Spleen (tissue), 11 donors: ENCODE measurements around the gene CHN1. TPM values are rescaled to one million over a fixed set of nuclear protein-coding genes. Genes with fewer than 3 reads are reported as not detected.

ENCODE experiments used
- DNase-seq: peaks from one replicate; pipeline ENCODE4 v3.0.0-alpha.2; 2020
- H3K27ac ChIP-seq, 8 donors: fragments of 200-600 bp; sonication (generic) in 7 of 8; 1 replicate in 4 of 8; 2 replicates in 4 of 8; pipeline versions ENCODE4 v1.5.0 to v1.8.0; 2016 to 2021; ENCODE audit warnings: inconsistent platforms in 4 of 8, mild to moderate bottlenecking in 4 of 8, moderate library complexity in 1 of 8
- H3K27me3 ChIP-seq, 7 donors: fragments of 200-600 bp; sonication (generic) in 6 of 7; replicated peaks in 1 of 7; 1 replicate in 4 of 7; 2 replicates in 3 of 7; pipeline versions ENCODE4 v1.5.0 to v1.8.0; 2016 to 2021; ENCODE audit warnings: inconsistent platforms in 3 of 7, mild to moderate bottlenecking in 1 of 7
- H3K36me3 ChIP-seq, 6 donors: fragments of 200-600 bp; sonication (generic) in 5 of 6; 1 replicate in 4 of 6; 2 replicates in 2 of 6; pipeline versions ENCODE4 v1.5.0 to v1.8.0; 2016 to 2021; ENCODE audit warnings: inconsistent platforms in 2 of 6
- H3K4me1 ChIP-seq, 6 donors: fragments of 200-600 bp; sonication (generic) in 5 of 6; 1 replicate in 3 of 6; 2 replicates in 3 of 6; pipeline versions ENCODE4 v1.5.0 to v1.8.0; 2016 to 2021; ENCODE audit warnings: inconsistent platforms in 3 of 6
- H3K4me3 ChIP-seq, 8 donors: fragments of 200-600 bp; sonication (generic) in 7 of 8; 1 replicate in 4 of 8; 2 replicates in 4 of 8; pipeline versions ENCODE4 v1.5.0 to v1.8.0; 2016 to 2021; ENCODE audit warnings: inconsistent platforms in 4 of 8, mild to moderate bottlenecking in 4 of 8, moderate library complexity in 2 of 8
- H3K9me3 ChIP-seq, 8 donors: fragments of 200-600 bp; sonication (generic) in 7 of 8; 1 replicate in 4 of 8; 2 replicates in 4 of 8; pipeline versions ENCODE4 v1.5.0 to v1.8.0; 2016 to 2021; ENCODE audit warnings: inconsistent platforms in 4 of 8
- POLR2A ChIP-seq, 3 donors: fragments of 450-650 bp; IDR thresholded peaks; one replicate each; pipeline ENCODE4 v1.5.1; 2017; ENCODE audit warnings: antibody characterized with exemption in 3 of 3, mild to moderate bottlenecking in 1 of 3
- POLR2AphosphoS5 ChIP-seq, 3 donors: sonication (generic); formaldehyde crosslinking; IDR thresholded peaks; one replicate each; pipeline ENCODE4 v1.5.1; 2017; ENCODE audit warnings: antibody characterized with exemption in 3 of 3
- WGBS, 5 donors: extraction: QIAGEN DNeasy Blood & Tissue Kit in 3 of 5; methylation state at CpG; one replicate each; pipeline versions ENCODE4 v1.1.5 to v1.1.7; 2013 to 2018; 5-methylcytosine and 5-hydroxymethylcytosine counted together
- intact Hi-C: fragments of 100-400 bp; cut with DNase I; formaldehyde crosslinking; loops from one replicate; pipeline ENCODE4 v1.15.0; 2023; ENCODE audit warnings: low total_unique reads
- polyA plus RNA-seq, 3 donors: library from polyadenylated mRNA; stranded (reverse); fragments of 200-250 nt; gene quantifications; one replicate each; pipeline ENCODE4 v1.2.1, GENCODE V29; 2013
- total RNA-seq, 7 donors: library from RNA; depleted of rRNA in 3 of 7; stranded (reverse); fragments of >200 nt in 3 of 7; fragmentation: NEBNext Ultra II Directional in 4 of 7; extraction: Animal tissue kit (Norgen Biotek cat#: 25700) in 4 of 7; gene quantifications; one replicate each; pipeline versions ENCODE4 v1.1.0 to v1.2.1, GENCODE V29; 2016 to 2021
- TF ChIP-seq, protein P1 (sequence below), 11 experiments: fragments of 200-600 bp in 7 of 11; fragments of 450-650 bp in 4 of 11; sonication (generic) in 4 of 11; IDR thresholded peaks in 8 of 11; conservative IDR thresholded peaks in 3 of 11; 1 replicate in 7 of 11; 2 replicates in 4 of 11; pipeline versions ENCODE4 v1.4.0 to v1.8.0; 2016 to 2021; ENCODE audit warnings: antibody characterized with exemption in 11 of 11, inconsistent platforms in 4 of 11, mild to moderate bottlenecking in 1 of 11
- donor health status: healthy with polysubstance abuse.
- donor health status: DM: no; HTN: no; CAD: no; lungs with moderate emphysema.
- donor health status: DM: no; HTN: no; CAD: no.
- donor health status: Bipolar disorder and iron deficiency.
- donor health status: healthy.
- donor health status: DM: no; HTN: no; CAD: no.
- donor health status: DM: yes; HTN: yes; CAD: no.

CHN1 gene
- total and polyA plus RNA-seq, 10 donors, result 5.4 to 14.6 (median 9.7) TPM

DNA sequence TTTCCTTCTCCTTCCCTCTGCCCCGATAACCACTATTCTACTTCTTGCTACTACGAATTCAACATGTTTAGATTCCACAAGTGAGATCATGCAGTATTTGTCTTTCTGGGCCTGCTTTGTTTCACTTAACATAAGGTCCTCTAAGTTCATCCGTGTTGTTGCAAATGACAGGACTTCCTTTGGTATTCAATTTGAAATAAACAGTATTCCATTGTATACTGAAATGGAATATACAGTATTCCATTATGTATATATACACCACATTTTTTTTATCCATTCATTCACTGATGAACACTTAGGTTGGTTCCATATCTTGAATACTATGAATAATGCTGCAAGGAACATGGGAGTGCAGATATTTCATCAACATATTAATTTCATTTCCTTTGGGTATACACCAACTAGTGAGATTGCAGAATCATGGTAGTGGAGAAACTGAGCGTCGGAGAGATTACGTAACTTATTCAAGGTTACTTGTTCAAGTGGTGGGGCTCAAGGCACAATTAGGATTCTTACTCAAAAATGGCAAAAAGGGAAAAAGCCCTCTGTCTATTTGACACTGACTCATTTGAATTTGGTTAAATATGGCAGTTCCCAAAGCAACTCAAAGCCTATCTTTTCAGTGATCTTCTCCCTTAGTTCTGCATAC, 85.1 kb downstream of the CHN1 start:
- H3K27me3 ChIP-seq, result no peaks in the 10 kb centered on the region
- intact Hi-C loops, result no loop called here
- H3K27ac ChIP-seq, result no peak overlapping the region
- peaks cover 0 to 11% (median 5%) of the 10 kb centered on the region in 8 donors for H3K9me3 ChIP-seq
- no peaks in the 10 kb centered on the region for H3K36me3 ChIP-seq
- DNase-seq, result no peak
- WGBS, 5 donors, result 64 to 80% (median 68%) methylated on average over 6 of the region's 6 CpGs
- no peak overlapping the region for H3K4me3 ChIP-seq
- TF ChIP-seq, protein P1, sequence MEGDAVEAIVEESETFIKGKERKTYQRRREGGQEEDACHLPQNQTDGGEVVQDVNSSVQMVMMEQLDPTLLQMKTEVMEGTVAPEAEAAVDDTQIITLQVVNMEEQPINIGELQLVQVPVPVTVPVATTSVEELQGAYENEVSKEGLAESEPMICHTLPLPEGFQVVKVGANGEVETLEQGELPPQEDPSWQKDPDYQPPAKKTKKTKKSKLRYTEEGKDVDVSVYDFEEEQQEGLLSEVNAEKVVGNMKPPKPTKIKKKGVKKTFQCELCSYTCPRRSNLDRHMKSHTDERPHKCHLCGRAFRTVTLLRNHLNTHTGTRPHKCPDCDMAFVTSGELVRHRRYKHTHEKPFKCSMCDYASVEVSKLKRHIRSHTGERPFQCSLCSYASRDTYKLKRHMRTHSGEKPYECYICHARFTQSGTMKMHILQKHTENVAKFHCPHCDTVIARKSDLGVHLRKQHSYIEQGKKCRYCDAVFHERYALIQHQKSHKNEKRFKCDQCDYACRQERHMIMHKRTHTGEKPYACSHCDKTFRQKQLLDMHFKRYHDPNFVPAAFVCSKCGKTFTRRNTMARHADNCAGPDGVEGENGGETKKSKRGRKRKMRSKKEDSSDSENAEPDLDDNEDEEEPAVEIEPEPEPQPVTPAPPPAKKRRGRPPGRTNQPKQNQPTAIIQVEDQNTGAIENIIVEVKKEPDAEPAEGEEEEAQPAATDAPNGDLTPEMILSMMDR (IDR thresholded peaks at IDR 0.05 in 8 of 11, conservative IDR thresholded peaks at IDR 0.05 in 3 of 11), result no peak
- TF ChIP-seq POLR2AphosphoS5 (IDR thresholded peaks at IDR 0.05), result no peak
- TF ChIP-seq POLR2A (IDR thresholded peaks at IDR 0.05), result no peak
- no peaks in the 10 kb centered on the region for H3K4me1 ChIP-seq

- DNase-seq, result no peak
- intact Hi-C loops, result no loop called here
- TF ChIP-seq POLR2AphosphoS5 (IDR thresholded peaks at IDR 0.05) (no peak), POLR2A (IDR thresholded peaks at IDR 0.05) (no peak)
- TF ChIP-seq, protein P1 (IDR thresholded peaks at IDR 0.05 in 8 of 11, conservative IDR thresholded peaks at IDR 0.05 in 3 of 11), result no peak
- no peak overlapping the region for H3K4me3 ChIP-seq
- no peak overlapping the region for H3K27ac ChIP-seq
- peaks cover 0 to 7% (median 0%) of the 10 kb centered on the region in 6 donors for H3K36me3 ChIP-seq
- H3K9me3 ChIP-seq, result peaks cover 0 to 11% (median 5%) of the 10 kb centered on the region in 8 donors
- 75 to 94% (median 91%) methylated on average over 1 of the region's 1 CpG for WGBS, 5 donors
- no peaks in the 10 kb centered on the region for H3K4me1 ChIP-seq
- no peaks in the 10 kb centered on the region for H3K27me3 ChIP-seq
Measured at GRCh38 chr2:174918886-174919526, 86.2 kb downstream of the CHN1 start.

DNA sequence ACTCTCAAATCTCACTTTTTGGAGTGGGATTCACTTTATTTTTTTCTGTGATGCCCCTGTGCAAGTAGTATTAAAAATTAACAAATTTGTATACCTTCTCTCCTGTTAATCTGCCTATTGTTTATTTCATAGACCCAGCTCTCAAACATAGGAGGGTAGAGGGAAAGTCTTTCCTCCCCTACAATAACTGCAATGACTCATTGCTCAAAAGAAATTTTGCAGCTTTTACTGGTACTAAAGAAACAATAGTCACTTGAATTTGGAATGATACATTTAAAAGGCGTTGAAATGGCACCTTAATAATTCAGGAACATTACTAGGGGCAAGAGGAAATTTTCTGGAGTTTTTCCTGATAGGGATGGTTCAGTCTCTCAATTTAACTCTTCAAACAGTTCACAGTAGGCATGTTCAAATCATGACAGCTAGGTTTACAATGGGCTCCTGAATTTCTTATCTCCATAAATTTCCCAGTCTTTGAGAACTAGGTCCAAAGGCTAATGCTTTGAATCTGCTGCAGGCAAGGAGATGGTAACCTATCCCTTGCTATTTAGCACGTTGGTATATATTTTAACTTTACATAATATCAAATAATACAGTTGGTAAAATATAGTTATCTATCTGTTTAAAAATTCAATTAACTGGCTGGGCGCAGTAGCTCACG, 88.8 kb downstream of the CHN1 start:
- Histone ChIP-seq H3K4me3 (no peak overlapping the region), H3K4me1 (no peaks in the 10 kb centered on the region), H3K36me3 (peaks cover 0 to 12% (median 0%) of the 10 kb centered on the region in 6 donors), H3K27me3 (no peaks in the 10 kb centered on the region), H3K9me3 (peaks cover 0 to 1% (median under 1%) of the 10 kb centered on the region in 8 donors), H3K27ac (no peak overlapping the region)
- intact Hi-C loops, result no loop called here
- TF ChIP-seq, protein P1 (IDR thresholded peaks at IDR 0.05 in 8 of 11, conservative IDR thresholded peaks at IDR 0.05 in 3 of 11), result no peak
- no peak for TF ChIP-seq POLR2AphosphoS5 (IDR thresholded peaks at IDR 0.05)
- TF ChIP-seq POLR2A (IDR thresholded peaks at IDR 0.05), result no peak
- no peak for DNase-seq
- 88 to 93% (median 92%) methylated on average over 4 of the region's 4 CpGs for whole genome bisulfite sequencing, 5 donors
